ENCODE data around the gene PLD1.

- TF ChIP-seq, protein P1, sequence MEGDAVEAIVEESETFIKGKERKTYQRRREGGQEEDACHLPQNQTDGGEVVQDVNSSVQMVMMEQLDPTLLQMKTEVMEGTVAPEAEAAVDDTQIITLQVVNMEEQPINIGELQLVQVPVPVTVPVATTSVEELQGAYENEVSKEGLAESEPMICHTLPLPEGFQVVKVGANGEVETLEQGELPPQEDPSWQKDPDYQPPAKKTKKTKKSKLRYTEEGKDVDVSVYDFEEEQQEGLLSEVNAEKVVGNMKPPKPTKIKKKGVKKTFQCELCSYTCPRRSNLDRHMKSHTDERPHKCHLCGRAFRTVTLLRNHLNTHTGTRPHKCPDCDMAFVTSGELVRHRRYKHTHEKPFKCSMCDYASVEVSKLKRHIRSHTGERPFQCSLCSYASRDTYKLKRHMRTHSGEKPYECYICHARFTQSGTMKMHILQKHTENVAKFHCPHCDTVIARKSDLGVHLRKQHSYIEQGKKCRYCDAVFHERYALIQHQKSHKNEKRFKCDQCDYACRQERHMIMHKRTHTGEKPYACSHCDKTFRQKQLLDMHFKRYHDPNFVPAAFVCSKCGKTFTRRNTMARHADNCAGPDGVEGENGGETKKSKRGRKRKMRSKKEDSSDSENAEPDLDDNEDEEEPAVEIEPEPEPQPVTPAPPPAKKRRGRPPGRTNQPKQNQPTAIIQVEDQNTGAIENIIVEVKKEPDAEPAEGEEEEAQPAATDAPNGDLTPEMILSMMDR (IDR thresholded peaks at IDR 0.05; ENCODE audit: low read depth, low read length) = no peak
- TF ChIP-seq MYC (IDR thresholded peaks at IDR 0.05; ENCODE audit: low read depth, low read length) (no peak), MAX (IDR thresholded peaks at IDR 0.05; ENCODE audit: low read depth, low read length) (no peak)
These were observed 49.8 kb downstream of the PLD1 start for GRCh38 chr3:171760477-171760876.

Measured in NB4 (cell line).